GM12874 (cell line): Measurements from ENCODE around the gene HLCS.

Experiments used
- TF ChIP-seq, protein P1 (sequence below): IDR thresholded peaks from 2 replicates; pipeline ENCODE4 v1.5.1; 2011; ENCODE audit warnings: low read depth, mild to moderate bottlenecking, control low read depth, low read length, moderate library complexity; ENCODE audit not compliant: insufficient read depth

The HLCS gene

DNA sequence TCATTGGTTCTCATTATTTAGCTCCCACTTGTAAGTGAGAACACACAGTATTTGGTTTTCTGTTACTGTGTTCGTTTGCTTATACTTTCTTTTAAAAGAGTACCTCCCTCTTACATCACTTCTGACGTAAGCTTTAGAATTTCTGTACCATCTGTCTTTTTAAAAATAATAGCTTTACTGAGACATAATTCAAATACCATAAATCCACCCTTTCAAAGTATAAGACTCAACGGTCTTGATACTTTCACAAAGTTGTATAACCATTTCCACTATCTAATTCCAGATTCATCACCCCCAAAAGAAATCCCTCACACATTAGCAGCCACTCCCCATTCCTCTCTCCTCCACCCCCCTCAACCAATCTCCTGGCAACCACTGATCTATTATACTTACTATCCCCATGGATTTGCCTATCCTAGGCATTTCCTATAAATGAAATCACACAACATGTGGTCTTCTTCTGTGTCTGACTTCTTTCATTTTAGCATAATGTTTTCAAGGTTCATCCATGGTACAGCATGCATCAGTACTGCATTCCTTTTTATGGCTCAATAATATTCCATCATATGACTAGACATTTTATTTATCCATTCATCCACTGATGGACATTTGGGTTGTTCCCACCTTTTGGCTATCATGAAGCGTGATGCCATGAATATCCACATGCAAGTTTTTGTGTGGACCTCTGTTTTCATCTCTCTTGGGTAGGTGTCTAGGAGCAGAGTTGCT is 104.7 kb downstream of the HLCS start:
- TF ChIP-seq, protein P1, sequence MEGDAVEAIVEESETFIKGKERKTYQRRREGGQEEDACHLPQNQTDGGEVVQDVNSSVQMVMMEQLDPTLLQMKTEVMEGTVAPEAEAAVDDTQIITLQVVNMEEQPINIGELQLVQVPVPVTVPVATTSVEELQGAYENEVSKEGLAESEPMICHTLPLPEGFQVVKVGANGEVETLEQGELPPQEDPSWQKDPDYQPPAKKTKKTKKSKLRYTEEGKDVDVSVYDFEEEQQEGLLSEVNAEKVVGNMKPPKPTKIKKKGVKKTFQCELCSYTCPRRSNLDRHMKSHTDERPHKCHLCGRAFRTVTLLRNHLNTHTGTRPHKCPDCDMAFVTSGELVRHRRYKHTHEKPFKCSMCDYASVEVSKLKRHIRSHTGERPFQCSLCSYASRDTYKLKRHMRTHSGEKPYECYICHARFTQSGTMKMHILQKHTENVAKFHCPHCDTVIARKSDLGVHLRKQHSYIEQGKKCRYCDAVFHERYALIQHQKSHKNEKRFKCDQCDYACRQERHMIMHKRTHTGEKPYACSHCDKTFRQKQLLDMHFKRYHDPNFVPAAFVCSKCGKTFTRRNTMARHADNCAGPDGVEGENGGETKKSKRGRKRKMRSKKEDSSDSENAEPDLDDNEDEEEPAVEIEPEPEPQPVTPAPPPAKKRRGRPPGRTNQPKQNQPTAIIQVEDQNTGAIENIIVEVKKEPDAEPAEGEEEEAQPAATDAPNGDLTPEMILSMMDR, result no peak

DNA sequence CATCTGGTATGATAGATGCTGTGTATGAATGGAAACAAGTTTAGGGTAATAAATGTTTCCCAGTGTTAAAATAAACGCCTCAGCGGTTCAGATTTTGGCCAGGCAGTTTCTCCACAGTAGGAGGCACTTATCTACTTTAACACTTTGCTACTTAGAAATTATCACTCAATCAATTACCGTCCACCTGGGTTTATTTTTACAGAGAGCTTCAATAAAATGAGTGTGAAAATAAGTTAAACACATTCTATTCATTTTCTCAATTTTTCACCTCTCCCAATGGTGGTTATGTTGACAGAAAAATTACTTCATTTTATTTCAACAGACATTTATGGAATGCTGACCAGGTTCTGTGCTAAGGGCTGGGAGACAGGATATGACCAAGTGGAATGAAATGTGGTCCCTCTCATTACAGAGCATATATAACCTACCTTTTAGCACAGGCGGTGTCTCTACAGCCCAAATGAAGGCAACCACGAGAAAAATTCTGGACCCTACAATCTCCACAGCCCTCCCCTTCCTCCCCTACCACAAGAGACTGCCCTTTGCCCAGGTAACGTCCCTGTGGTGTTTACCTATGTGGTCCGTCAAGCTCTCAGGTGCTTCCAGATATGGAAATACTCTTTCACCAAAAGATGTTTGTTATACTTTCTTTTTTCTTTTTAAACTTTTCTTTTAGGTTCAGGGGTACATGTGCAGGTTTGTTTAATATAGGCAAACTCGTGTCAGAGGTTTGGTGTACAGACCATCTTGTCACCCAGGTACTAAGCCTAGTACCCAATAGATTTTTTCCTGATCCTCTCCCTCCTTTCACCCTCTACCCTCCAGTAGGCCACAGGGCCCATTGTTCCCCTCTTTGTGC is 105.5 kb downstream of the HLCS start:
- TF ChIP-seq, protein P1, result no peak

DNA sequence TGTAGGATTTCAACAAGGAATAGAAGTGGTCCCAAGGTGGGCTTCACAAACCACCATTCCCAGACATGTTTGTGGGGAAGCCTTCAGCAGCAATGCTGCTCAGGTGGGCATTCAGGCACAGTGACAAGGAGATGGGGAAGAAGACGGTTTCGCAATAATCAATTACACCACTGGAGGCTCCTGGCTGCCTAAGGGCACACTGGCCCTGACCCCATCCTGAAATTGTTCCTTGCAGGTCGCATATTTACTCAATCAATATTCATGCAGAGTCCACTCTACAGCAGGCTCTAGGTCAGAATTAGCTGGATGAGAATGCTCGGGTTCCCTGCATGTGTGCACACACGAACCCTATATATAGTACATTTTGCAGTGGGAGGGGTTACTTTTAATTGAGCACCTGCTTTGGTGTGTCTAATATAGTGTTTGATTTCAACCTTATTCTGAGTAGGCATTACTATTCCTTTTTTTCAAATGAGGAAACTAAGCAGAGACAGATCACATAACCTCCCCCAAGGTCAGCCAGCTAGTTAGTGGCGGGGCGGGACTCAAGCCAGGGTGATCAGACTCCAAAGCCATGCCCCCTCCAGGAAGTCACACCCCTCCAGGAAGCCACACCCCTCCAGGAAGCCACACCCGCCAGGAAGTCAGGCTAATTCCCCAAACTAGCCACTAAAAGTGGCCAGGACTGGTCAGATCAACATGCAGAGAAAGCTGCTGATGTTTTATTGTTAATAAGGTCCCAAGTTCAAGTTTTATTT is 106.5 kb downstream of the HLCS start:
- TF ChIP-seq, protein P1, result no peak

DNA sequence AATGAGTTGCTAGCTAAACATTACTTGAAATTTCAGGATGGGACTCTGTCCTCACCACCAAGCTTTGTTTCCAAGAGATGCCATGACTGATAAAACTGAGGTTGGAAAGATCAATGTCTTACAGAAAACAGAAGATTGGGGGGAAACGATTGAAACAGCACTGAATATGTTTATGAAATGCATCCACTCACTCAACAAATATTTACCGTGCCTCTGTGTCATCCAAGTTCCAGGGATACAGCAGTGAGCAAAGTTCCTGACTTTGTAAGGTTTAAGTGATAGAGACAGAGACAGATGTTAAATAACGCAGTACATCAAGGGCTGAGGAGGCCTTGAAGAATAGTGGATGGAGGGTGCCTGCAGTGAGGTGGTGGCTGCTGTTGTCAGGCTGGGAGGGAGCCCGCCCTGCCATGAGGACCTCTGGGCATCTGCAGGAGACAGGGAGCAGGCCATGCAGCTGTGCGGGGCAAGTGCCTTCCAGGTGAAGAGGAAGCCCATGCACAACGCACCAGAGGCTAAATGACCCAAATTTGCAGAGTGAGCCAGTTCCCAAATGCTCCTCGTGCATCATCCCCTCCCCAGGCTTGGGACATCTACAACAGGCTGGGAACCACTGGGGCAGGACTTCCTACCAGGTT is 108.0 kb downstream of the HLCS start:
- TF ChIP-seq, protein P1, result no peak

DNA sequence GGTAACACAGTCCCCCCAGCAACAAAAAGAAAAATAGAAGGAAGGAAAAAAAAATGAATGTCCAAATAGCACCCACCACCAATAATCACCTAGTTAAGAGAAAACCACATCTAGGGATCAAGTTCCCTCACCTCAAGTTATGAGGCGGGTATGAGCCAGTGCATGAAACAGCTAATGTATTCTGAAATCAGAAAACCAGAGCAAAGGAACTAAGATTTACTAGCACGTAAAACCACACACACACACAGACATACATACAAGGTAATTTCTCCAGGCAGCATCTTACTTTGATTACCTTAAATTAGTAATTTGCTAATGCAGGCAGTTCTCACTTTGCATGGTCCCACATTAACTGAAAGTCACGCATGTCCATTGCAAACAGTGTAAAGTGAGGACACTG is 109.8 kb downstream of the HLCS start:
- TF ChIP-seq, protein P1, result no peak

DNA sequence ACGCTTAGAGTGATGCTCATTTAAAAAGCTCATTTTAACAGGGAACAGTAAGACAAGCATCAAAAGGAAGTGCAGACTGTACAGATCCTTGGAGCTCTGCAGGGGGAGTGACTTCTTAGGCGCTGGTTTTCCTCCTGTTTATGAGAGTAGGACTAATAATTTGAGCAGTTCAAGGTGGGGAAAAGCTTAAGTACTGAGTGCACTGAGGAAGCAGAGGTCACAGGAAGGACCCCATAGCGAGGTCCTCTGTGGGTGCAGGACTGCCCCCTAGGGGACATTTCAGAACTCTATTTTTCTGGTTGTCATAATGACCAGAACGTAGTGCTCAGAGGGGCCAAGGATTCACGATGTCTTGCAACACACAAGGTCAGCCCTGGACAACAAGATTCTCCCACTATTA is 112.1 kb downstream of the HLCS start:
- TF ChIP-seq, protein P1, result peak; percentile 65
